GM10248 (cell line): ENCODE results near the gene SEPTIN7.

Experiments used
- CTCF ChIA-PET: fragments of 300-600 bp; sonication (Branson Sonifier 250); formaldehyde crosslinking; extraction: SDS; loops from one replicate; lab custom pipeline; 2021; ENCODE audit warnings: antibody characterized with exemption; lab: Yijun Ruan, JAX
- POLR2A ChIA-PET: fragments of 350-650 bp; sonication (Branson Sonifier 250); formaldehyde crosslinking; extraction: SDS; loops from one replicate; lab custom pipeline; 2020; ENCODE audit warnings: antibody characterized with exemption; lab: Yijun Ruan, JAX
- DNase-seq: peaks from one replicate; pipeline ENCODE4 v3.0.0; 2012; ENCODE audit errors: extremely low spot score
- TF ChIP-seq, protein P1 (sequence below): IDR thresholded peaks from 2 replicates; pipeline ENCODE4 v1.5.1; 2012; ENCODE audit warnings: mild to moderate bottlenecking, low read depth; ENCODE audit errors: extremely low read depth, missing control alignments, control extremely low read depth

SEPTIN7 gene

DNA sequence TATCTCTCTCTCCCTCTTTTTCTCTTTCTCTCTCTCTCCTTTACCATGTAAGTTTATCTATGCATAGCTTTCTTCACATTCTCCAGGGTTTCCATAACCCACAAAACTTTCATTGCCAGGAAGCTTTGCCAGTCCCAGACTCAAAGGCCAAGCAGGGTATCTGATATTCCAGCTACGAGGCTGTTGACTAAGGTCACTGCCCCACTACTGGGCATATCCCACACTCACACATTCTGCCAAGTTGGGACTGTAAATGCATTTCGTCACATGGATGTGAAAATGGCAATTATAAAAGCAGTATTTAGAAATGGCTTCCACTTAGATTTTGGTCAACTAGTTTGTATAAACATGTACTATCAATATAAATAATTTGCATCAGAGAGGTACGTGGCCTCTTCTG is 43.3 kb upstream of the SEPTIN7 start:
- POLR2A ChIA-PET = interaction anchor here (0.6 kb wide), 1 partner anchor 14 kb away, joined by 3 read pairs; no protein-coding TSS in a partner anchor
- TF ChIP-seq, protein P1, sequence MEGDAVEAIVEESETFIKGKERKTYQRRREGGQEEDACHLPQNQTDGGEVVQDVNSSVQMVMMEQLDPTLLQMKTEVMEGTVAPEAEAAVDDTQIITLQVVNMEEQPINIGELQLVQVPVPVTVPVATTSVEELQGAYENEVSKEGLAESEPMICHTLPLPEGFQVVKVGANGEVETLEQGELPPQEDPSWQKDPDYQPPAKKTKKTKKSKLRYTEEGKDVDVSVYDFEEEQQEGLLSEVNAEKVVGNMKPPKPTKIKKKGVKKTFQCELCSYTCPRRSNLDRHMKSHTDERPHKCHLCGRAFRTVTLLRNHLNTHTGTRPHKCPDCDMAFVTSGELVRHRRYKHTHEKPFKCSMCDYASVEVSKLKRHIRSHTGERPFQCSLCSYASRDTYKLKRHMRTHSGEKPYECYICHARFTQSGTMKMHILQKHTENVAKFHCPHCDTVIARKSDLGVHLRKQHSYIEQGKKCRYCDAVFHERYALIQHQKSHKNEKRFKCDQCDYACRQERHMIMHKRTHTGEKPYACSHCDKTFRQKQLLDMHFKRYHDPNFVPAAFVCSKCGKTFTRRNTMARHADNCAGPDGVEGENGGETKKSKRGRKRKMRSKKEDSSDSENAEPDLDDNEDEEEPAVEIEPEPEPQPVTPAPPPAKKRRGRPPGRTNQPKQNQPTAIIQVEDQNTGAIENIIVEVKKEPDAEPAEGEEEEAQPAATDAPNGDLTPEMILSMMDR = no peak
- CTCF ChIA-PET = interaction anchor here (1.1 kb wide), 1 partner anchor 12 kb away, joined by 4 read pairs; no protein-coding TSS in a partner anchor
- DNase-seq = no peak

GRCh38 chr7:35758421-35758820 is 42.4 kb upstream of the SEPTIN7 start:
- peak; percentile 9 for DNase-seq
- ChIA-PET POLR2A (no interaction called here), CTCF (no interaction called here)
- TF ChIP-seq, protein P1 = no peak

DNA sequence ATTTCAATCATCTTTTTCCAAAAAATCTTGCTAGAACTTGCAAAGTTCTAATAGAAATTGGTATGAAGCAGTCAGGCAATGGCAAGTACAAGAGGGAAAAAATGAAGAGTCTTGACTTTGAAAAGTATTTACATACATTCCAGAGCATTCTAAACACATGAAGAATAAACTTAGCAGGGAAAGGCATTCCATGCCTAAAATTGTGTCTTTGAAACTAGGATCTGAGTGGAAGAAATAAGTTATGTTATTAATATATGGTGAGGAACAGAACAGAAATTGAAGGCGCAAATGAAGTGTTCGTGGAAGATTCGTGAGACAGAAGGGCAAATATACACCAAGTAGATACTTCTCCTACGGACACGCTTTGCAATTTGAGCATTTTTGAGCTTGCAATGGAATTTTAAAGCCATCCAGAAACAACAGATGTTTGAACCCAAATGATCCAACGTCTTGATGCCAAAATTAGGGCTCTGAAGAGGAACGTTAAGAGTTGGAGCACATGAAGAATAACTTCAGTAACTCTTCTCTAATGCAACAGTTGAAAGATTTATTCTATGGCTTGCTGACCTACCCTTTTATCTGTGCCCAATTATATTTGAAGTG is 40.6 kb upstream of the SEPTIN7 start:
- ChIA-PET POLR2A (no interaction called here), CTCF (interaction anchor here (0.9 kb wide), 1 partner anchor 15 kb away, joined by 3 read pairs; no protein-coding TSS in a partner anchor)
- TF ChIP-seq, protein P1 = no peak
- DNase-seq = no peak

DNA sequence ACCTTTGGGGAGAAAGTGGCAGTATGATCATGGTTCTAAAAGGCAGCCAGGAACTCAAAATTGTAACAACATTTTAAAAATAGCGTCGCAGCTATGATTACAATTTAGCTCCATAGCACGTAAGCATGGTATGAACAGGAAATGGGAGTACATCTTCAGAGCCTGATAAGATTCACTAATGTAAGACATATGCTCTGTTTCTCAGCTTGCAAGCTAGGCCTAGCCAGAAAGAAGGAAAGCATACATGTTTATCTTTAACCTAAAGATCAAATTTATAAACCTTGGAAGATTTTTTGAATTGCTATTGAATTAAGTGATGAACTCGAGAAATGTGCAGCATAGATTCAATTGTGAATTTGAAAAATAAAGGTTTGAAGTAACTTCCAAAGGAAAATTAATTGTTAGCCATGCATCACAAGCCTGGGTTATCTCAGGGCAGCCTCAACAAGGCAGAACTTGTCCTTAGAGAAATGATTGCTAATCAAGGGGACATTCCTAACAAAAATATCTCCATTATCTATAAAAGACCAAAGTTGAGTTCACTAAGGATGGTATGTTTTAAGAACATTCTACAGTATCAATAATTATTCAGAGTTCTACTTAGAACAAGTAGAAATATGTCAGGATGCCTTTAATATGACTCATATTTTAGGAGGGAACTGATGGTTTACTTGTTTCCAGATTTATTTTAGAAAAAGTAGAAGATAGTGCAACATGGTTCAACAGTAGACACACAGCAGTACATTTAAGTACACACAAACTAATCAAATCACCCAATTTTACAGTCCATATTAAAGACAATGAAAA is 38.8 kb upstream of the SEPTIN7 start:
- POLR2A ChIA-PET = no interaction called here
- CTCF ChIA-PET = interaction anchor here (0.7 to 1.2 kb wide), 3 partner anchors 11 to 26 kb away, joined by 3 read pairs; no protein-coding TSS in a partner anchor
- TF ChIP-seq, protein P1 = no peak
- no peak for DNase-seq

DNA sequence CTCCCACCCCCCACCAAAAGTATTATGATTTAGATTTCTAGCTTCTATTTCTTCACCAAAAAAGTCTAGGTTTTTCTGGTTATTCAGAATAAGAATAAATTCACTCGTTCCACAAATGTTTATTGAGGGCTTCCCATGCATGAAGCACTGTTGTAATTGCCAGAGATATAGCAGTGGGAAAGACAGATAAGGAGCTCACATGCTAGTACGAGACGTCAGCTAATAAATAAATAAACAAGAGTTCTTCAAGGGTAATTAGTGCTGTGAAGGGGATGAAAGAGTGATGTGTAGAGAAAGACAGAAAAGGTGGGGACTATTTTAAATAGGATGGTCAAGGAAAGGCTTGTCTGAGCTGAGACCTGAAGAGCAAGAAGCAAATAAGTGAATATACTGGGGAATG is 38.1 kb upstream of the SEPTIN7 start:
- ChIA-PET POLR2A (no interaction called here), CTCF (interaction anchor here (0.7 to 1.2 kb wide), 3 partner anchors 10 to 25 kb away, joined by 3 read pairs; no protein-coding TSS in a partner anchor)
- TF ChIP-seq, protein P1 = no peak
- no peak for DNase-seq

DNA sequence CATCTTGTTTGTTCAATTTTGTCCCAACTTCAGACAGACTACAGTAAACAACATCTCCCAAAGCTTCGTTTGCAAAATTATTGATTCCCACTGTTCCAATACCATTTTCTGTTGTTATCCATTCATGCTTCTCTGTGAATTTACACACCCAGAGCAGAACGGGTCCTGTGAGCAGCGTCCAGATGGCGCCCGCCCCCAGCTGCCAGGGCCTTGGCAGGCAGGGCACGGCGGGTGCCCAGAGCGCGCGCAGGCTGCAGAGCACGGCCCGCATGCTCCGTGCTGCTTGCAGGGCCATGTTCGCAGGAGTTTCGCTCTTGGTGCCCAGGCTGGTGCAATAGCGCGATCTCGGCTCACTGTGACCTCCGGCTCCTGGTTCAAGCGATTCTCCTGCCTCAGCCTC is 32.5 kb upstream of the SEPTIN7 start:
- CTCF ChIA-PET = no interaction called here
- POLR2A ChIA-PET = no interaction called here
- no peak for DNase-seq

More for the DNA sequence above, 32.5 kb upstream of the SEPTIN7 start:
- TF ChIP-seq, protein P1 = no peak
